Astrocyte of the cerebellum (primary cell): ENCODE results near the gene FGF5.

Source experiments
- DNase-seq: peaks from one replicate; pipeline ENCODE4 v3.0.0-alpha.2; 2011; ENCODE audit warnings: low read depth
- H3K4me3 ChIP-seq: 2 replicates; pipeline ENCODE4 v1.5.1; 2011; ENCODE audit warnings: mild to moderate bottlenecking, low read depth, low read length, moderate library complexity
- CTCF ChIP-seq: IDR thresholded peaks from 2 replicates; pipeline ENCODE4 v1.5.1; 2012; ENCODE audit warnings: low read length, low read depth, moderate library complexity, mild to moderate bottlenecking; ENCODE audit errors: missing control alignments
- in situ Hi-C: cut with HindIII; loops from 2 replicates; pipeline ENCODE4 v1.10.0; 2017; ENCODE audit warnings: low sequenced_read_pairs

Gene FGF5

GRCh38 chr4:80334568-80334967 is 68.1 kb downstream of the FGF5 start:
- no peak for TF ChIP-seq CTCF
- in situ Hi-C loops: loop anchor here (25.0 kb wide), 2 partner anchors 672 to 1372 kb away; no protein-coding TSS in a partner anchor
- no peak for DNase-seq
- no peak overlapping the region for H3K4me3 ChIP-seq

- no peak for DNase-seq
- peak overlapping the region; percentile 83 for H3K4me3 ChIP-seq
- no peak for TF ChIP-seq CTCF
- in situ Hi-C loops: loop anchor here (25.0 kb wide), 2 partner anchors 673 to 1373 kb away; no protein-coding TSS in a partner anchor
Observed at GRCh38 chr4:80335226-80335553, 68.7 kb downstream of the FGF5 start.

- peak within 1 kb of the TSS; percentile 83 for H3K4me3 ChIP-seq
- DNase-seq: peak; percentile 74
- peak; percentile 64 for TF ChIP-seq CTCF
- in situ Hi-C loops: loop anchor here (25.0 kb wide), 2 partner anchors 673 to 1373 kb away; no protein-coding TSS in a partner anchor
Observed at GRCh38 chr4:80335554-80336358, 69.3 kb downstream of the FGF5 start, which contains the start of gene CFAP299. Gene CFAP299, plus strand, starts transcription at chr4:80335730.

GRCh38 chr4:80336582-80336981 is 70.1 kb downstream of the FGF5 start:
- TF ChIP-seq CTCF: peak; percentile 58
- in situ Hi-C loops: loop anchor here (25.0 kb wide), 2 partner anchors 674 to 1374 kb away; no protein-coding TSS in a partner anchor
- no peak for DNase-seq
- peak overlapping the region; percentile 83 for H3K4me3 ChIP-seq

GRCh38 chr4:80340036-80340435 is 73.6 kb downstream of the FGF5 start:
- no peak for DNase-seq
- in situ Hi-C loops: loop anchor here (25.0 kb wide), 2 partner anchors 678 to 1378 kb away; no protein-coding TSS in a partner anchor
- TF ChIP-seq CTCF: no peak
- H3K4me3 ChIP-seq: no peak overlapping the region
